ENCODE measurements around the gene ADAM12. TPM values are rescaled to one million over a fixed set of nuclear protein-coding genes. Genes with fewer than 3 reads are reported as not detected.

ADAM12 gene
- total RNA-seq, 1 donor from 2014 or later: not detected

DNA sequence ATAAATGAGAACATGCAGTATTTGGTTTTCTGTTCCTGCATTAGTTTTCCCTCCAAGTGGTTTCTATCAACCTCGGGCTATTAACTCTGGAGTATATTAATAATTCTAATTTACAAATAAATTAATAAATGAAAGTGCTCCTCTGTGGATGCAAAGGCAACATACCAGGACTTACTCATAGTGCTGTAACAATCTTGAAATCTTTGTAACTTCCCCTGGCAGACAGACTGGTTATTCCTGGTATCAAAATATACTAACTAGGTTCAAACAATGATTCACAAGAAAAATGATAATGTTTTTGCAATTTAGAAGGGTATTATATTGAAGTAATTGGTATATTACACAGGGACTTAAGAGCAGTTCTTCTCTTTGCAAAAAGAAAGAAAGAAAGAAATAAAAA is 314.7 kb downstream of the ADAM12 start:
- intact Hi-C loops (cut with DNase I): no loop called here
- DNase-seq (ENCODE audit: low spot score in 2 of 2): no peak
- TF ChIP-seq, protein P1, sequence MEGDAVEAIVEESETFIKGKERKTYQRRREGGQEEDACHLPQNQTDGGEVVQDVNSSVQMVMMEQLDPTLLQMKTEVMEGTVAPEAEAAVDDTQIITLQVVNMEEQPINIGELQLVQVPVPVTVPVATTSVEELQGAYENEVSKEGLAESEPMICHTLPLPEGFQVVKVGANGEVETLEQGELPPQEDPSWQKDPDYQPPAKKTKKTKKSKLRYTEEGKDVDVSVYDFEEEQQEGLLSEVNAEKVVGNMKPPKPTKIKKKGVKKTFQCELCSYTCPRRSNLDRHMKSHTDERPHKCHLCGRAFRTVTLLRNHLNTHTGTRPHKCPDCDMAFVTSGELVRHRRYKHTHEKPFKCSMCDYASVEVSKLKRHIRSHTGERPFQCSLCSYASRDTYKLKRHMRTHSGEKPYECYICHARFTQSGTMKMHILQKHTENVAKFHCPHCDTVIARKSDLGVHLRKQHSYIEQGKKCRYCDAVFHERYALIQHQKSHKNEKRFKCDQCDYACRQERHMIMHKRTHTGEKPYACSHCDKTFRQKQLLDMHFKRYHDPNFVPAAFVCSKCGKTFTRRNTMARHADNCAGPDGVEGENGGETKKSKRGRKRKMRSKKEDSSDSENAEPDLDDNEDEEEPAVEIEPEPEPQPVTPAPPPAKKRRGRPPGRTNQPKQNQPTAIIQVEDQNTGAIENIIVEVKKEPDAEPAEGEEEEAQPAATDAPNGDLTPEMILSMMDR (IDR thresholded peaks at IDR 0.05): no peak
- Histone ChIP-seq H3K27ac (no peak overlapping the region), H3K4me1 (no peaks in the 10 kb centered on the region), H3K9me3 (no peaks in the 10 kb centered on the region), H3K27me3 (no peaks in the 10 kb centered on the region), H3K4me3 (no peak overlapping the region), H3K36me3 (no peaks in the 10 kb centered on the region)

DNA sequence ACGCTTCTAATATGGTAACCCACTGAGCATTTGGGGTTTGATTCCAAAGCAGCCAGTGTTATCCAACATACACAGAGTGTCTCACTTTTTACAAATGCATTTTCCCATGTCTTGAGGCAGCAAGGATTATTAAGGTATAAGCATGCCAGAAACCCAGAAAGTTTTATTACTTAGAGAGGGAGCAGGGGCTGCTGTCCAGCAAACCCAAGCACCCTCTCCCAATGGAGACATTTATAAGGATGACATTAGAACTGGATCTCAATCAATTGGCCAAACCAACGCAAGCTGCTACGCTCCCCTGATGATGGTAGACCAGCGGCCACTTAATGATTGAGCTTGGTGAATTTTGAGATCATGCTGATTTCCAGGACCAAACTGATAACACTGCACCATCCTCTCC is 315.7 kb downstream of the ADAM12 start:
- Histone ChIP-seq H3K4me1 (no peaks in the 10 kb centered on the region), H3K4me3 (no peak overlapping the region), H3K36me3 (no peaks in the 10 kb centered on the region), H3K27me3 (no peaks in the 10 kb centered on the region), H3K9me3 (no peaks in the 10 kb centered on the region), H3K27ac (no peak overlapping the region)
- intact Hi-C loops (cut with DNase I): no loop called here
- TF ChIP-seq, protein P1 (IDR thresholded peaks at IDR 0.05): no peak
- no peak for DNase-seq (ENCODE audit: low spot score in 2 of 2)

DNA sequence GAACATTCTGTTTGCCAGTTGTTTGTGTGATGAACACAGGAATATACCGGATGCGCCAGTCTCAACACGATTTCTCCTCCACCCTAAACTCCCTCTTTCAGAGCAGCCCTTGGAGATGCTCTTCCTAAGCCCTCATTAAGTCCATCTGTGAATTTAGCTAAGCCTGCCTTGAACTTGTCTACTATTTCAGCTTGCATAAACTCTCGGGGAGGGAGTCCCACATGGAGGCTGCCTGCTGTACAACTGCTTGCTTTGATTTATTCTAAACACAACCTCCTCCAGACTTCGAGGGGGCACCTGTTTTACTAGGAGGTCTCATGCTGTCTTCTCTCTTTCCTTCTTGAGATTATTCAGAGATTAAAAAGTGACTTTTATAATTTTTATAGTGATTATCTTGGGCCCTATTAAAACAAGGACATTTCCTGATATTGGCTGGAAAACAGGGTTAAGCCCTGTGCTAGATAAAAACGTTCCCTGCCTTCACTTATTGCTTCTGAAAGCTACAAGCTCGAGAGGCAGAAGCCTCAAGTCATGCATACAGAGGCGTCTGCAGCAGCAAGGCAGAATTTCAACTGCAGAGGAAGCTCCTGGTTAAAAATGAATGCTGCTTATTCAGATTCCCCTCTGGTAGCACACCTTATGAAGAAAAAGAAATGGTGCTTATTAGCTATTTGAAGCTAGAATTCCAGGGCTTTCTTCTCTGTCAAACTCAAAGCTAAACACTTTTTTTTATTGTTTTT is 317.6 kb downstream of the ADAM12 start:
- intact Hi-C loops (cut with DNase I): no loop called here
- H3K4me3 ChIP-seq: no peak overlapping the region
- H3K36me3 ChIP-seq: no peaks in the 10 kb centered on the region
- no peaks in the 10 kb centered on the region for H3K9me3 ChIP-seq
- no peaks in the 10 kb centered on the region for H3K27me3 ChIP-seq
- TF ChIP-seq, protein P1 (IDR thresholded peaks at IDR 0.05): no peak
- H3K4me1 ChIP-seq: peaks cover 3 to 4% of the 10 kb centered on the region in 2 donors
- DNase-seq (ENCODE audit: low spot score in 2 of 2): no peak
- no peak overlapping the region for H3K27ac ChIP-seq

DNA sequence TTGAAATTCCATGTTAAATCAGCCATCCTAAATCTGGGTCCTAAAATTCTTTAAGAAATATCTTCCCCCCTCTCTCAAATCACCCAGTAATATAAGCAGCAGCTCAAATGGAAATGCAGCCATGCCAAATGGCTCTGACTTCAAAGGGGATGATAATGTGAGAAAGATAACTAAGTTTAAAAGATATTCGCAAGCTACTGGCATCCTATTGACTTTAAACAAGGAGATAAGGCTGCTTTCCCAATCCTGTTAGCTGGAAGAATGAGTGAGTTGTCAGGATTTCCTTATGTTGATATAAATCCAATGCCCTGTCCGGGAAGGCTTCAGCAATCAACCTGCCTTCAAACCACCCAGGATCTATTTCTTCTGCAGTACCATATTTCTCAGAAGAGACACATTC is 320.0 kb downstream of the ADAM12 start:
- no peak for DNase-seq (ENCODE audit: low spot score in 2 of 2)
- intact Hi-C loops (cut with DNase I): no loop called here
- Histone ChIP-seq H3K27ac (no peak overlapping the region), H3K36me3 (no peaks in the 10 kb centered on the region), H3K9me3 (no peaks in the 10 kb centered on the region), H3K4me1 (peaks cover 10 to 12% of the 10 kb centered on the region in 2 donors), H3K27me3 (no peaks in the 10 kb centered on the region), H3K4me3 (no peak overlapping the region)
- TF ChIP-seq, protein P1 (IDR thresholded peaks at IDR 0.05): no peak

DNA sequence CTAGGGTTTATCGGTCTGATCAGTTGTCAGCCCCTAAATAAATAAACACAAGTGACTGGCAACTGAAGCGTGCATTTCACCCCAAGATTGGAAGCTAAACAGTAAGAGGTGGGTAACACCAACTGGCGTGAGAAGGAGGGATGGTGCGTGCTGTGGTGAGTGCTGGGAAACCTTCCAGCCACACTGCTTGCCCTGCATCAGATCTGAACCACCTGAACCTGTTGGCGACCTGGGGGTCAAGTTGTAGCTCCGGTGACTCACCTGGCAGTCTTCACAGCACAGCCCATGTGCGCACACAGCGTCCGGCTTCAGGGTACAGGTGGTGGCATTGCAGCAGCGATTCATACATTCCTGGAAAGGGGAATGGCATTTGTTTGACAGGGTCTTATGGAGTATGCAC is 321.8 kb downstream of the ADAM12 start:
- Histone ChIP-seq H3K4me1 (peaks cover 15 to 23% of the 10 kb centered on the region in 2 donors), H3K36me3 (no peaks in the 10 kb centered on the region), H3K9me3 (no peaks in the 10 kb centered on the region), H3K4me3 (no peak overlapping the region), H3K27me3 (no peaks in the 10 kb centered on the region), H3K27ac (no peak overlapping the region)
- DNase-seq (ENCODE audit: low spot score in 2 of 2): no peak
- intact Hi-C loops (cut with DNase I): no loop called here
- TF ChIP-seq, protein P1 (IDR thresholded peaks at IDR 0.05): no peak

Data from ascending aorta (tissue), 2 donors.